ENCODE data around the gene MAGEA4.
"Not testable (repeated sequence)": the region's sequence is repeated elsewhere in the genome, so short reads cannot be mapped to it uniquely, and the experiment has no call there.

MAGEA4 gene

GRCh38 chrX:151912780-151913179, at the start of gene MAGEA4:
Gene MAGEA4, plus strand, starts transcription at chrX:151912889. Its CDS starts 10,776 bp downstream, at chrX:151923665.
- no peak for DNase-seq

- DNase-seq, result no peak
These were observed 42.1 kb upstream of the MAGEA4 start for GRCh38 chrX:151870602-151871001.

- DNase-seq, result no peak
These were observed 41.4 kb upstream of the MAGEA4 start for GRCh38 chrX:151871244-151871643.

GRCh38 chrX:151873096-151873495, 39.6 kb upstream of the MAGEA4 start:
- DNase-seq, result no peak

GRCh38 chrX:151875270-151876026, 37.2 kb upstream of the MAGEA4 start:
- DNase-seq, result no peak

- no peak for DNase-seq
These were observed 34.1 kb upstream of the MAGEA4 start for GRCh38 chrX:151878574-151878973.

GRCh38 chrX:151879856-151880255, 32.8 kb upstream of the MAGEA4 start:
- no peak for DNase-seq

- no peak for DNase-seq
These were observed 31.8 kb upstream of the MAGEA4 start for GRCh38 chrX:151880895-151881294.

- no peak for DNase-seq
These were observed 23.3 kb upstream of the MAGEA4 start for GRCh38 chrX:151889421-151889820.

GRCh38 chrX:151896734-151897474, 15.8 kb upstream of the MAGEA4 start:
- DNase-seq, result no peak

GRCh38 chrX:151899622-151900021, 13.1 kb upstream of the MAGEA4 start:
- no peak for DNase-seq

- no peak for DNase-seq
These were observed 10.9 kb upstream of the MAGEA4 start for GRCh38 chrX:151901826-151902225.

GRCh38 chrX:151902813-151903591, 9.7 kb upstream of the MAGEA4 start:
- DNase-seq, result no peak

- no peak for DNase-seq
These were observed 7.7 kb upstream of the MAGEA4 start for GRCh38 chrX:151904989-151905388.

- no peak for DNase-seq
These were observed 468 bp upstream of the MAGEA4 start for GRCh38 chrX:151912221-151912620.

GRCh38 chrX:151918736-151919135, 6.0 kb downstream of the MAGEA4 start:
- not testable (repeated sequence) for DNase-seq

GRCh38 chrX:151919610-151920009, 6.9 kb downstream of the MAGEA4 start:
- no peak for DNase-seq

GRCh38 chrX:151920101-151920500, 7.4 kb downstream of the MAGEA4 start:
- DNase-seq, result no peak

GRCh38 chrX:151920530-151920929, 7.8 kb downstream of the MAGEA4 start:
- DNase-seq, result no peak

- no peak for DNase-seq
These were observed 8.6 kb downstream of the MAGEA4 start for GRCh38 chrX:151921292-151921691.

- DNase-seq, result no peak
These were observed 9.2 kb downstream of the MAGEA4 start for GRCh38 chrX:151921866-151922265.

- DNase-seq, result no peak
These were observed 10.0 kb downstream of the MAGEA4 start for GRCh38 chrX:151922692-151923091.

- no peak for DNase-seq
These were observed 11.0 kb downstream of the MAGEA4 start for GRCh38 chrX:151923648-151924047.

- no peak for DNase-seq
These were observed 16.4 kb downstream of the MAGEA4 start for GRCh38 chrX:151929126-151929525.

All from activated CD4-positive, CD25-positive, alpha-beta regulatory T cell (primary cell).